ENCODE measurements around the gene STPG3.

The STPG3 gene

GRCh38 chr9:137250329-137251193, 525 bp upstream of the STPG3 start:
- Histone ChIP-seq H3K36me3 (no peaks in the 10 kb centered on the region), H3K27me3 (no peaks in the 10 kb centered on the region), H3K4me3 (ENCODE audit: low read depth in 1 of 2, low read length in 1 of 2) (no peak overlapping the region), H3K4me1 (ENCODE audit: control insufficient read depth in 1 of 2, insufficient read depth in 1 of 2, low read depth in 1 of 2, low read length in 1 of 2) (peaks cover 9 to 13% of the 10 kb centered on the region in 2 experiments), H3K9me3 (no peaks in the 10 kb centered on the region), H3K27ac (no peak overlapping the region)
- no peak for TF ChIP-seq CTCF (IDR thresholded peaks at IDR 0.05)

GRCh38 chr9:137251490-137252268, 593 bp downstream of the STPG3 start:
- no peak for TF ChIP-seq CTCF (IDR thresholded peaks at IDR 0.05)
- Histone ChIP-seq H3K36me3 (peaks cover 5% of the 10 kb centered on the region), H3K4me1 (ENCODE audit: control insufficient read depth in 1 of 2, insufficient read depth in 1 of 2, low read depth in 1 of 2, low read length in 1 of 2) (peaks cover 20 to 24% of the 10 kb centered on the region in 2 experiments), H3K4me3 (ENCODE audit: low read depth in 1 of 2, low read length in 1 of 2) (no peak overlapping the region), H3K27ac (no peak overlapping the region), H3K9me3 (no peaks in the 10 kb centered on the region), H3K27me3 (no peaks in the 10 kb centered on the region)

GRCh38 chr9:137252555-137253506, 1.7 kb downstream of the STPG3 start:
- no peak for TF ChIP-seq CTCF (IDR thresholded peaks at IDR 0.05)
- H3K4me3 ChIP-seq (ENCODE audit: low read depth in 1 of 2, low read length in 1 of 2): no peak overlapping the region

GRCh38 chr9:137253717-137254623, 2.9 kb downstream of the STPG3 start:
- TF ChIP-seq CTCF (IDR thresholded peaks at IDR 0.05): no peak

More at GRCh38 chr9:137252555-137253506, 1.7 kb downstream of the STPG3 start:
- Histone ChIP-seq H3K4me1 (ENCODE audit: control insufficient read depth in 1 of 2, insufficient read depth in 1 of 2, low read depth in 1 of 2, low read length in 1 of 2) (peaks cover 24 to 27% of the 10 kb centered on the region in 2 experiments), H3K36me3 (peaks cover 10% of the 10 kb centered on the region), H3K27ac (no peak overlapping the region), H3K27me3 (no peaks in the 10 kb centered on the region), H3K9me3 (no peaks in the 10 kb centered on the region)

More at GRCh38 chr9:137253717-137254623, 2.9 kb downstream of the STPG3 start:
- H3K36me3 ChIP-seq: peaks cover 15% of the 10 kb centered on the region
- H3K27ac ChIP-seq: no peak overlapping the region
- H3K27me3 ChIP-seq: no peaks in the 10 kb centered on the region
- no peaks in the 10 kb centered on the region for H3K9me3 ChIP-seq
- H3K4me1 ChIP-seq (ENCODE audit: control insufficient read depth in 1 of 2, insufficient read depth in 1 of 2, low read depth in 1 of 2, low read length in 1 of 2): peaks cover 24 to 27% of the 10 kb centered on the region in 2 experiments
- H3K4me3 ChIP-seq (ENCODE audit: low read depth in 1 of 2, low read length in 1 of 2): peak overlapping the region; percentile 93 to 99

All from neutrophil (primary cell).